Heart right ventricle (tissue), 16 donors: ENCODE measurements around the gene ZNF398. TPM values are rescaled to one million over a fixed set of nuclear protein-coding genes. Genes with fewer than 3 reads are reported as not detected.

Experiments used
- ATAC-seq, 8 donors: fragments of 200-7000 bp; cut with Tn5 transposase; one replicate each; pipeline ENCODE4 v1.9.1; 2020; ENCODE audit warnings: mild to moderate bottlenecking in 8 of 8, moderate library complexity in 8 of 8, moderate number of reproducible peaks in 1 of 8
- DNase-seq, 2 donors: peaks; one replicate each; pipeline ENCODE4 v3.0.0-alpha.2; 2020
- H3K27ac ChIP-seq, 10 donors: fragments of 200-600 bp; sonication (generic) in 2 of 10; one replicate each; pipeline versions ENCODE4 v1.5.0 to v1.8.0; 2020 to 2022; ENCODE audit warnings: mild to moderate bottlenecking in 3 of 10
- H3K27me3 ChIP-seq, 7 donors: fragments of 200-600 bp; one replicate each; pipeline ENCODE4 v1.8.0; 2021 to 2022; ENCODE audit warnings: mild to moderate bottlenecking in 2 of 7
- H3K36me3 ChIP-seq, 9 donors: fragments of 200-600 bp; sonication (generic) in 1 of 9; one replicate each; pipeline versions ENCODE4 v1.5.0 to v1.8.0; 2020 to 2022; ENCODE audit warnings: mild to moderate bottlenecking in 2 of 9
- H3K4me1 ChIP-seq, 9 donors: fragments of 200-600 bp; sonication (generic) in 1 of 9; one replicate each; pipeline versions ENCODE4 v1.5.0 to v1.8.0; 2020 to 2022; ENCODE audit warnings: mild to moderate bottlenecking in 4 of 9
- H3K4me3 ChIP-seq, 10 donors: fragments of 200-600 bp; sonication (generic) in 2 of 10; one replicate each; pipeline versions ENCODE4 v1.5.0 to v1.8.0; 2020 to 2022; ENCODE audit warnings: mild to moderate bottlenecking in 7 of 10, moderate library complexity in 2 of 10
- H3K9me3 ChIP-seq, 11 donors: fragments of 200-600 bp in 10 of 11; sonication (generic) in 2 of 11; one replicate each; pipeline versions ENCODE4 v1.5.0 to v1.8.0; 2013 to 2022; ENCODE audit warnings: mild to moderate bottlenecking in 2 of 11, control low read depth in 1 of 11, moderate library complexity in 1 of 11
- CTCF ChIP-seq, 9 donors: fragments of 200-600 bp; sonication (generic) in 2 of 9; IDR thresholded peaks; one replicate each; pipeline versions ENCODE4 v1.5.0 to v1.8.0; 2021 to 2022; ENCODE audit warnings: antibody characterized with exemption in 9 of 9, mild to moderate bottlenecking in 5 of 9, moderate library complexity in 1 of 9
- WGBS, 2 donors: extraction: QIAGEN DNeasy Blood & Tissue Kit; methylation state at CpG; one replicate each; pipeline ENCODE4 v1.1.7; 2013; ENCODE audit warnings: inconsistent platforms in 1 of 2; 5-methylcytosine and 5-hydroxymethylcytosine counted together
- intact Hi-C, 10 donors: fragments of 100-400 bp; cut with DNase I; formaldehyde crosslinking; loops; one replicate each; pipeline versions ENCODE4 v1.11.1 to v1.14.2; 2022
- polyA plus RNA-seq, 2 donors: library from polyadenylated mRNA; stranded (reverse); fragments of 200-250 nt; gene quantifications; one replicate each; pipeline ENCODE4 v1.2.3, GENCODE V29; 2013
- total RNA-seq, 10 donors: library from RNA; stranded (reverse); fragmentation: NEBNext Ultra II Directional in 3 of 10; extraction: Animal tissue kit (Norgen Biotek cat#: 25700) in 3 of 10; gene quantifications; one replicate each; pipeline versions ENCODE4 v1.2.1 to v1.2.4, GENCODE V29; 2021 to 2023
- donor health status: Arrhythmogenic right ventricular cardiomyopathy.
- donor health status: ischemic (EF 13 %, LVEDD 7.1; RV severe dilation, severe dysfunction).
- donor health status: healthy with polysubstance abuse.
- donor health status: DM: no; HTN: yes; CAD: no.
- donor health status: DM: no; HTN: no; CAD: no.
- donor health status: ischemic (EF 25% LVEDD 6.9; RV normal size, moderate dysfunction).
- donor health status: ischemic (EF 25% LVEDD 5.7; RV mildly dilated, moderate dysfunction).
- donor health status: healthy.
- donor health status: DM: yes; HTN: yes; CAD: no.
- donor health status: Ischemic cardiomyopathy.
- donor health status: ischemic (EF 35%, LVEDD 5.7; RV mildly dilated, moderate dysfunction).
- donor health status: nonischemic (EF 11% LVEDD 7.7; RV severe dilation, severe dysfunction).
- donor health status: DM: yes; HTN: yes; CAD: no.
- donor health status: PGD.
- donor health status: ischemic (EF 29% LVEDD 5.4; RV normal size, mild dysfunction).
- donor health status: nonischemic (EF 23%, LVEDD 6.1; RV moderate dilation, normal function).

ZNF398 gene
- total and polyA plus RNA-seq, 12 donors: 2.0 to 9.2 (median 7.4) TPM

- Histone ChIP-seq H3K4me3 (peak overlapping the region; percentile 76 to 100 (median 94)), H3K27ac (peak overlapping the region; percentile 77 to 98 (median 95)), H3K27me3 (no peaks in the 10 kb centered on the region), H3K36me3 (peaks cover 0 to 31% (median 8%) of the 10 kb centered on the region in 9 donors), H3K9me3 (peaks cover 0 to 18% (median 12%) of the 10 kb centered on the region in 11 donors), H3K4me1 (peaks cover 6 to 22% (median 18%) of the 10 kb centered on the region in 9 donors)
- 0 to 1% methylated on average over 48 of the region's 48 CpGs for WGBS, 2 donors
- ATAC-seq (peak; percentile 46 to 84 (median 68)), DNase-seq (peak; percentile 49 to 65)
- TF ChIP-seq CTCF (IDR thresholded peaks at IDR 0.05): no peak
- intact Hi-C loops: loop anchor here in 4 of 10 donors (1.0 to 2.0 kb wide), 5 partner anchors 20 to 62 kb away; partner anchors contain the start of genes ZNF398 (in 3 of the 4) and ZNF786 (in 3 of the 4)
Measured at GRCh38 chr7:149126662-149127266, 20.5 kb upstream of the ZNF398 start.

- TF ChIP-seq CTCF (IDR thresholded peaks at IDR 0.05): no peak
- no peak for ATAC-seq
- WGBS, 2 donors: 95 to 96% methylated on average over 5 of the region's 5 CpGs
- intact Hi-C loops: no loop called here
- Histone ChIP-seq H3K27me3 (no peaks in the 10 kb centered on the region), H3K36me3 (peaks cover 0 to 49% (median 8%) of the 10 kb centered on the region in 9 donors), H3K4me1 (peaks cover 0 to 9% (median 6%) of the 10 kb centered on the region in 9 donors), H3K9me3 (peaks cover 0 to 18% (median 12%) of the 10 kb centered on the region in 11 donors), H3K27ac (no peak overlapping the region), H3K4me3 (no peak overlapping the region)
- DNase-seq: no peak
Measured at GRCh38 chr7:149130572-149131198, 16.6 kb upstream of the ZNF398 start.

GRCh38 chr7:149133028-149133710 is 14.1 kb upstream of the ZNF398 start:
- 94 to 98% methylated on average over 2 of the region's 2 CpGs for WGBS, 2 donors
- no peak for TF ChIP-seq CTCF (IDR thresholded peaks at IDR 0.05)
- no peak for DNase-seq
- intact Hi-C loops: no loop called here
- Histone ChIP-seq H3K4me1 (peaks cover 0 to 3% (median 0%) of the 10 kb centered on the region in 9 donors), H3K9me3 (peaks cover 0 to 18% (median 12%) of the 10 kb centered on the region in 11 donors), H3K36me3 (peaks cover 0 to 49% (median 8%) of the 10 kb centered on the region in 9 donors), H3K27ac (no peak overlapping the region), H3K27me3 (no peaks in the 10 kb centered on the region), H3K4me3 (no peak overlapping the region)
- ATAC-seq: no peak

GRCh38 chr7:149136118-149136517 is 11.1 kb upstream of the ZNF398 start:
- 96 to 97% methylated on average over 9 of the region's 9 CpGs for WGBS, 2 donors
- Histone ChIP-seq H3K4me1 (no peaks in the 10 kb centered on the region), H3K27ac (no peak overlapping the region), H3K27me3 (no peaks in the 10 kb centered on the region), H3K36me3 (peaks cover 0 to 25% (median 5%) of the 10 kb centered on the region in 9 donors), H3K4me3 (no peak overlapping the region), H3K9me3 (peaks cover 0 to 7% (median 5%) of the 10 kb centered on the region in 11 donors)
- no peak for DNase-seq
- ATAC-seq: no peak
- TF ChIP-seq CTCF (IDR thresholded peaks at IDR 0.05): no peak
- intact Hi-C loops: no loop called here
